Measurements from ENCODE around the gene ARMC9.
"Not testable (repeated sequence)": the region's sequence is repeated elsewhere in the genome, so short reads cannot be mapped to it uniquely, and the experiment has no call there.

Gene ARMC9

DNA sequence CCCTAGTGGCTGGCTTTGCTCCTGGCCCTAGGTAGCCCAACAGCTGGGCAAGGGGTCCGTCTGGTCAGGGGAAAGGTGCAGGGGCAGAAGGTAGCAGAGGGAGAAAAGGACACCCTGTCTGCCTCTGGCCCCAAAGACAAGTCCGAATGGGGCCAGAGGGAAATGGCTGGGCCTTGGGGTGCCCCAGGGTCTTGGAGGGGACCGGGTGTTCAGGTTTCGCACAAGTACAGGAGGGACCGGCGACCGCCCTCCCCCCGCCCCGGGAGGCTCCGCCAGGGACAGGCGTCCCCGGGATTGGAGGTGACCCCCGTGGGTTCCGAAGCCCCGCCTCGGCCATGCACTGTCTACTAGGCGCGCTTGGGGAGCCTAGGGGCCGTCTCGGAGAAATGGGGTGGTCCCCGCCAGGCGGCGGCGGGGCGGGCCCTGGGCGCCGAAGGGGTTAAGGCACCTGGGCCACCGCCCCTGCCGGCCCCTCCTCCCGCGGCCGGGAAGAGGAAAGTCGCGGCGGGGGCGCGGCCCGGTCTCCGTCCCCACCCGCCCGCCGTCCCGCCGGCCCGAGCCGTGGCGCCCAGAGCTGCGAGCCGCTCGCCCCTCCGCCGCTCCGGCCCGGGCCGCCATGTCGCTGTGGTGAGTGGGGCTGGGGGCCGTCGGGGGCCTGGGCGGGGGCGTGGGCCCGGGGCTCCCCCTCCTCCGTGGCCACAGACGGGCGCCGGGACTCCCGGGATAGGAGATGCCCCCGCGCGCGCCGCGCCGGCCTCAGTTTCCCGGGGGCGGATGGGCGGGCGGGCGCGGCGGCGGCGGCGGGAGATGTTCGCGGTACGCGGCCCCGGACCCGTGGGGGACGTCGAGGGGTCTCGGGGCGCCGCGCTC is 197.0 kb downstream of the ARMC9 start, which contains the start of gene B3GNT7:
Gene B3GNT7 (plus strand): TSS at position 523 of the 870 bp plus-strand sequence. CDS start 94 bp downstream, at position 617.
- H3K4me3 ChIP-seq (ENCODE audit: low read length): peak within 1 kb of the TSS; percentile 56; the same call in 1 of the 2 replicates

DNA sequence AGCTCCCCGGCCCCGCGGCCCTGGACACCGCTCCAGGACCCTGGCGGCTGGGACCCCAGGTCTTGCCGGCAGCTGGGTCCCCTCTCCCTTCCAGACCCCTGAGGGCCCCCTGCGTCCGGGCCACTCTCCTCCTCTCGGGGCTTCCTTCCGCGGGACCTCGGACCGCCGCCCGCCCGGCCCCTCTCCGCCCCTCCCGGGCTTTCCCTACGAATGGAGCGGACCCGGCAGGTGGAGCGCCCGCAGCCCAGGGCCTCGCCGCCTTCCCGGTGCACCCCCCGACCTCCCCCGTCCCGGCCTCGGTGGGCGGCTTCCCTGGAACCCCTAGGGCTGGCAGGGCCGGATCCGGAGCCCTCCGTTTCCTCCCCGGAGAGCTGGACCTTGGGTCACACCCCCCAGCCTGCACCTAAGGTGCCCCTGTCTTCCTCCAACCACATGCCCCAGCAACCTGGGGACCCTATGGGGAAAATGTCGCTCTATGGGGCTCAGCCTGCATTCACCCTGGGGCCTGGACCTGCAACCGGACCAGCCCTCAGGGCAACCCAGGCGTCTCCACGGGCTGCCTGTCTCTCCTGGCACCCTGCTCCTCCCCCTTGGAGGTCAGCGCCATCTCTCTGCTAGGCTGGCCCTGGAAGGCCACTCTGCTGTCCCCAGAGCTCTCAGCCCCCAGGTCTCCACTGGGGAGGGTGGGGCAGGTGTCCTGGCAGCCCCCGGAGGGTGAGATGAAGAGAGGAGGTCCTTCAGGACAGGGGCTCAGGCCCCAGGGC is 197.8 kb downstream of the ARMC9 start:
- TF ChIP-seq ZNF274 (IDR thresholded peaks at IDR 0.05; ENCODE audit: low read depth, low read length): no peak
- H3K4me3 ChIP-seq (ENCODE audit: low read length): peak overlapping the region; percentile 56; the same call in 1 of the 2 replicates

More for the DNA sequence above, 197.0 kb downstream of the ARMC9 start, which contains the start of gene B3GNT7:
- TF ChIP-seq ZNF274 (IDR thresholded peaks at IDR 0.05; ENCODE audit: low read depth, low read length): no peak

- no peak for TF ChIP-seq ZNF274 (IDR thresholded peaks at IDR 0.05; ENCODE audit: low read depth, low read length)
- H3K4me3 ChIP-seq (ENCODE audit: low read length): no peak overlapping the region; the same call in 1 of the 2 replicates
These were observed 198.8 kb downstream of the ARMC9 start for GRCh38 chr2:231397011-231397927.

DNA sequence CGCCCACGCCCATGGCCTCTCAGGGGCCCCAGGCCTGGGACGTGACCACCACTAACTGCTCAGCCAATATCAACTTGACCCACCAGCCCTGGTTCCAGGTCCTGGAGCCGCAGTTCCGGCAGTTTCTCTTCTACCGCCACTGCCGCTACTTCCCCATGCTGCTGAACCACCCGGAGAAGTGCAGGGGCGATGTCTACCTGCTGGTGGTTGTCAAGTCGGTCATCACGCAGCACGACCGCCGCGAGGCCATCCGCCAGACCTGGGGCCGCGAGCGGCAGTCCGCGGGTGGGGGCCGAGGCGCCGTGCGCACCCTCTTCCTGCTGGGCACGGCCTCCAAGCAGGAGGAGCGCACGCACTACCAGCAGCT is 199.5 kb downstream of the ARMC9 start:
- TF ChIP-seq ZNF274 (IDR thresholded peaks at IDR 0.05; ENCODE audit: low read depth, low read length): no peak
- H3K4me3 ChIP-seq (ENCODE audit: low read length): no peak overlapping the region

DNA sequence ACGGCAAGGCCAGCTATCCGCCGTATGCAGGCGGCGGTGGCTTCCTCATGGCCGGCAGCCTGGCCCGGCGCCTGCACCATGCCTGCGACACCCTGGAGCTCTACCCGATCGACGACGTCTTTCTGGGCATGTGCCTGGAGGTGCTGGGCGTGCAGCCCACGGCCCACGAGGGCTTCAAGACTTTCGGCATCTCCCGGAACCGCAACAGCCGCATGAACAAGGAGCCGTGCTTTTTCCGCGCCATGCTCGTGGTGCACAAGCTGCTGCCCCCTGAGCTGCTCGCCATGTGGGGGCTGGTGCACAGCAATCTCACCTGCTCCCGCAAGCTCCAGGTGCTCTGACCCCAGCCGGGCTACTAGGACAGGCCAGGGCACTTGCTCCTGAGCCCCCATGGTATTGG is 200.2 kb downstream of the ARMC9 start:
- H3K4me3 ChIP-seq (ENCODE audit: low read length): no peak overlapping the region
- no peak for TF ChIP-seq ZNF274 (IDR thresholded peaks at IDR 0.05; ENCODE audit: low read depth, low read length)

DNA sequence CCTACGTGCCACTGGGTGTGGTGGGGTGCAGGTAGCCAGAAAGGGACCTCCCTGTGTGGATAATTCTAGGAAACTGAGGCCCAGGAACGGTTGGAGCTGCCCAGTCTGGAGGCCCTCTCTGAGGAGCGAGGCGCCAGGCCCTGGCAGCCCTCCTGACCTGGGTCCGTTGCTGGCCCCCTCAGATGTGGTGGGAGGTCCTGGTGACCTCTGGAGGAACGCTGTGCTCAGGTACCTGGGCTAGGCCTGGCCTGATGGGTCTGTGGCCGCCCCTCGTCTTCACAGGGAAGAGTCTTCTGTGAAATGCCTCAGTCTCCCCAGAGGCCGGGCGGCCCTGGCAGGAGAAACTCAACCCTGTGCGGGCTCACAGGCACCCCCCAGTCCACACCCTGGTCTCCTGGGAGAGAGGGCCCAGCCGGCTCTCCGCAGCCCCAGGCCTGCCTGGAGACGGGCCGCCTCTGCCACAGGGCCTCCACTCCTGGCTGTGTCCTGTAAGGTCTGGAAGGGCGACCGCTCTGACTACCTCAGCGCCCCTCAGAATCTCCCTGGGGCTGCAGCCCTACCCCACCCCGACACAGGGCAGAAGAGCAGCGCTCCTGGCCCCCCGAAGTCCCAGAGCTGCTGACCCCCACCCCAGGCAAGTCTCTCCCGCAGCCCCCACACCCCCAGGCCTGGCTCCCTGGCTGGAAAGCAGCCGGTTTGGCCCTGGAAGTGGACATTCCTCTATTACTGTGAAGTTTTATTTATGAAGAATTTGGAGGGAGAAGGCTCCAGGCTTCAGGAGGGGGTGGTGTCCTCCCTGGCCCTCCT is 200.8 kb downstream of the ARMC9 start:
- TF ChIP-seq ZNF274 (IDR thresholded peaks at IDR 0.05; ENCODE audit: low read depth, low read length): no peak
- no peak overlapping the region for H3K4me3 ChIP-seq (ENCODE audit: low read length)

DNA sequence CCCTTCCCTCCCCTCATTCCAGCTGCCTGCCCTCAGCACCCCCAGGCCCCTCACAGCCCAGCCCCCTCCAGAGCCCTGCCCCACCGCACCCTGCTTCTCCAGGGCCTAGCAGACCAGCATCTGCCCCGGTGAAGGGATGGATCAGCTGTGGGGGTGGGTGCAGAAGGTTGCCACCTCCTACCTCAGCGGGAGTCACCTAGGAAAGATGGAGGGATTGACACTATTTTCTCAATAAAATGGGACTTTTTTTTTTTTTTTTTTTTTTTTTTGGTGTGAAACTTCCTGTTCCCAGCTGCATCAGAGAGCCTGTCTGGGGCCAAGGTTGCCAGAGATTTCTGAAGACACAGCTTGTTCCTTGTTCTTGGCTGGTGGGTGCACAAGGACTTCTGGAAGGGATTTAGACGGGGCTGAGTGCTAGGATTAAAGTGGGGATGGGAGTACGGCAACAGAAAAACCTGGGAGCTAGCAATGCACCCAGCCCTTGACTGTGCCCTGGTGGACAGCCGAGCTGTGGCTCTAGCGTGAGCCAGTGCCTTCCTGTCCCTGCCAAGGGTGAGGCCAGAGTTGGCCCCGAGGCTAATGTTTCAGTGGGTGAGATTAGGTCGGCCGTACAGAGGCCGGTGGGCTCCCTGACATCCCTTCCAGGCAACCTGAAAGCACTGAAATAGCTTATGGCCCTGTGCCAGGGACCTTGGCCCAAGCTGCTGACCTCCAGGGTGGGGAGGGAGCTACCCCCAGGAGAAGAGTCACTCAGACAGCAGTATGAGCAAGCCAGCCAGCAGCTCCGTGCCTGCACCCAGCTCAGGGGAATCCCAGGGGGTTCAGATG is 201.6 kb downstream of the ARMC9 start:
- no peak for TF ChIP-seq ZNF274 (IDR thresholded peaks at IDR 0.05; ENCODE audit: low read depth, low read length)
- H3K4me3 ChIP-seq (ENCODE audit: low read length): no peak overlapping the region

GRCh38 chr2:231400681-231401080 is 202.2 kb downstream of the ARMC9 start:
- not testable (repeated sequence) for H3K4me3 ChIP-seq (ENCODE audit: low read length)

DNA sequence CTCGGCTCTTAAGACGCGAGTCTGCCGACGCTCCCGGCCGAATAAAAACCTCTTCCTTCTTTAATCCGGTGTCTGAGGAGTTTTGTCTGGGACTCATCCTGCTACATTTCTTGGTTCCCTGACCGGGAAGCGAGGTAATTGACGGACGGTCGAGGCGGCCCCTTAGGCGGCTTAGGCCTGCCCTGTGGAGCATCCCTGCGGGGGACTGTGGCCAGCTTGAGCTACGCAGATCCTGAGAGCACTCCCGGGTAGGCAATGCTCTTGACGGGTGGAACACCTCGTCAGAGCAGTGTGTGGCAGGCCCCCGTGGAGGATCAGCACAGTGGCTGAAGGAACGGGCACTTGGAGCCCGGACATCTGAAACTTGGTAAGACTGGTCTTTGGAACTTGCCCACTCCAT is 202.7 kb downstream of the ARMC9 start:
- H3K4me3 ChIP-seq (ENCODE audit: low read length): not testable (repeated sequence)

- H3K4me3 ChIP-seq (ENCODE audit: low read length): not testable (repeated sequence)
These were observed 205.2 kb downstream of the ARMC9 start for GRCh38 chr2:231403421-231404182.

- H3K4me3 ChIP-seq (ENCODE audit: low read length): not testable (repeated sequence)
These were observed 205.8 kb downstream of the ARMC9 start for GRCh38 chr2:231404183-231404578.

- H3K4me3 ChIP-seq (ENCODE audit: low read length): not testable (repeated sequence)
These were observed 207.4 kb downstream of the ARMC9 start for GRCh38 chr2:231405601-231406367.

DNA sequence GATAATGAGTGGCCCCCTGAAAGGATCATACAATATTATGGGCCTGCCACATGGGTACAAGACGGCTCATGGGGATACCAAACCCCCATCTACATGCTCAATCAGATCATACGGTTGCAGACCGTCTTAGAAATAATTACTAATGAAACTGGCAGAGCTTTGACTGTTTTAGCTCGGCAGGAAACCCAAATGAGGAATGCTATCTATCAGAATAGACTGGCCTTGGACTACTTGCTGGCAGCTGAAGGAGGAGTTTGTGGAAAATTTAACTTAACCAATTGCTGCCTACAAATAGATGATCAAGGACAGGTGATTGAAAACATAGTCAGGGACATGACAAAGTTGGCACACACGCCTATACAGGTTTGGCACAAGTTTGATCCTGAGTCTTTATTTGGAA is 209.3 kb downstream of the ARMC9 start:
- H3K4me3 ChIP-seq (ENCODE audit: low read length): not testable (repeated sequence)

DNA sequence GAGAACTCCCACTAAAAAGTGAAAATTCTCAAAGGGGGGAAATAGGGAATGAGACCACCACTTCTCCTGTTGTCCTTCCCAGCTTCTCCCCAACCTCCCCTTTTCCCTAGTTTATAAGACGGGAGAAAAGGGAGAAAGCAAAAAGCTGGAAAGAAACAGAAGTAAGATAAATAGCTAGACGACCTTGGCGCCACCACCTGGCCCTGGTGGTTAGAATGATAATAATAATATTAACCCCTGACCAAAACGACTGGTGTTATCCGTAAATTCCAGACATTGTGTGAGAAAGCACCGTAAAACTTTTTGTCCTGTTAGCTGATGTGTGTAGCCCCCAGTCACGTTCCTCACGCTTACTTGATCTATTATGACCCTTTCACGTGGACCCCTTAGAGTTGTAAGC is 209.9 kb downstream of the ARMC9 start:
- H3K4me3 ChIP-seq (ENCODE audit: low read length): not testable (repeated sequence)

All from GM08714 (cell line).